Keratinocyte (primary cell): ENCODE results near the gene PCK2. TPM values are rescaled to one million over a fixed set of nuclear protein-coding genes. Genes with fewer than 3 reads are reported as not detected.

Experiments used
- DNase-seq: peaks from one replicate; pipeline ENCODE4 v3.0.0-alpha.2; 2011; ENCODE audit warnings: low read depth, missing footprints, low spot score
- FAIRE-seq: peaks from 2 replicates; lab custom pipeline; 2011; peaks lifted over from hg19 to GRCh38; lab: Jason Lieb, UNC
- H2AFZ ChIP-seq: 2 replicates; pipeline ENCODE4 v1.6.0; 2012; ENCODE audit warnings: low read length, control low read depth, inconsistent platforms; ENCODE audit not compliant: control insufficient read depth
- H3K27ac ChIP-seq: 2 replicates; pipeline ENCODE4 v1.5.1; 2011; ENCODE audit warnings: low read length; ENCODE audit not compliant: control insufficient read depth, insufficient read depth
- H3K27me3 ChIP-seq: 3 replicates; pipeline ENCODE4 v1.6.0; 2011; ENCODE audit warnings: low read length; ENCODE audit not compliant: control insufficient read depth, insufficient read depth; ENCODE audit errors: extremely low read depth
- H3K36me3 ChIP-seq, 2 experiments: 2 replicates in 1 of 2; 3 replicates in 1 of 2; pipeline ENCODE4 v1.5.1; 2011; ENCODE audit warnings: low read length in 2 of 2, mild to moderate bottlenecking in 1 of 2; ENCODE audit not compliant: control insufficient read depth in 2 of 2, insufficient read depth in 2 of 2; ENCODE audit errors: extremely low read depth in 1 of 2
- H3K4me1 ChIP-seq: 3 replicates; pipeline ENCODE4 v1.5.1; 2011; ENCODE audit warnings: low read length; ENCODE audit not compliant: control insufficient read depth, insufficient read depth; ENCODE audit errors: extremely low read depth
- H3K4me2 ChIP-seq: 3 replicates; pipeline ENCODE4 v1.6.0; 2011; ENCODE audit warnings: low read depth, low read length; ENCODE audit not compliant: control insufficient read depth, insufficient read depth; ENCODE audit errors: extremely low read depth
- H3K4me3 ChIP-seq, 3 experiments: fragments of 200-600 bp in 1 of 3; sonication (generic) in 1 of 3; 2 replicates in 2 of 3; 3 replicates in 1 of 3; pipeline ENCODE4 v1.5.1; 2011 to 2016; ENCODE audit warnings: low read length in 3 of 3, mild to moderate bottlenecking in 3 of 3, control low read depth in 2 of 3, inconsistent platforms in 1 of 3, low read depth in 1 of 3, mixed read lengths in 1 of 3, mixed run types in 1 of 3, moderate library complexity in 1 of 3; ENCODE audit not compliant: control insufficient read depth in 2 of 3, insufficient read depth in 2 of 3; ENCODE audit errors: extremely low read depth in 1 of 3
- H3K79me2 ChIP-seq: 2 replicates; pipeline ENCODE4 v1.6.0; 2012; ENCODE audit warnings: low read length; ENCODE audit not compliant: control insufficient read depth, insufficient read depth
- H3K9ac ChIP-seq: 3 replicates; pipeline ENCODE4 v1.6.0; 2011; ENCODE audit warnings: low read length; ENCODE audit not compliant: control insufficient read depth, insufficient read depth; ENCODE audit errors: extremely low read depth
- H3K9me1 ChIP-seq: 3 replicates; pipeline ENCODE4 v1.6.0; 2011; ENCODE audit warnings: low read length; ENCODE audit not compliant: control insufficient read depth, insufficient read depth; ENCODE audit errors: extremely low read depth
- H3K9me3 ChIP-seq: 2 replicates; pipeline ENCODE4 v1.5.1; 2012; ENCODE audit warnings: low read depth, low read length; ENCODE audit not compliant: control insufficient read depth
- H4K20me1 ChIP-seq: 3 replicates; pipeline ENCODE4 v1.6.0; 2011; ENCODE audit warnings: low read length; ENCODE audit not compliant: control insufficient read depth, insufficient read depth; ENCODE audit errors: extremely low read depth
- EZH2 ChIP-seq: IDR thresholded peaks from one replicate; pipeline ENCODE4 v1.6.1; 2012; ENCODE audit warnings: inconsistent platforms, mild to moderate bottlenecking, low read length, moderate library complexity
- dilution Hi-C: fragments of 300-500 bp; cut with MboI; formaldehyde crosslinking; loops from one replicate; pipeline ENCODE4 v1.7.0; 2020; ENCODE audit warnings: low sequenced_read_pairs; ENCODE audit not compliant: extremely low pct_ligation_motif_present
- polyA plus RNA-seq, 5 experiments: library from polyadenylated mRNA; depleted of rRNA in 3 of 5; stranded (reverse) in 3 of 5; stranded (forward) in 1 of 5; unstranded in 1 of 5; fragments of >200 nt; gene quantifications; 1 replicate in 1 of 5; 2 replicates in 3 of 5; 3 replicates in 1 of 5; pipeline versions ENCODE4 v1.2.1 to v1.2.3, GENCODE V29; 2011 to 2012; ENCODE audit warnings: missing spikeins in 2 of 5, low read depth in 1 of 5, low replicate concordance in 1 of 5
- TF ChIP-seq, protein P1 (sequence below), 3 experiments: IDR thresholded peaks in 1 of 3; conservative IDR thresholded peaks in 1 of 3; optimal IDR thresholded peaks in 1 of 3; 2 replicates in 2 of 3; 3 replicates in 1 of 3; pipeline versions ENCODE3 to v1.5.1; 2011; ENCODE audit warnings: low read length in 3 of 3, mild to moderate bottlenecking in 3 of 3, moderate library complexity in 2 of 3, control low read depth in 1 of 3, inconsistent platforms in 1 of 3; ENCODE audit not compliant: insufficient read depth in 2 of 3; ENCODE audit errors: extremely low read depth in 1 of 3

PCK2 gene
- polyA plus RNA-seq, 1 donor (not counting 4 experiments of a cell fraction or from before 2014, with no cell fraction given), result 16.6 TPM

DNA sequence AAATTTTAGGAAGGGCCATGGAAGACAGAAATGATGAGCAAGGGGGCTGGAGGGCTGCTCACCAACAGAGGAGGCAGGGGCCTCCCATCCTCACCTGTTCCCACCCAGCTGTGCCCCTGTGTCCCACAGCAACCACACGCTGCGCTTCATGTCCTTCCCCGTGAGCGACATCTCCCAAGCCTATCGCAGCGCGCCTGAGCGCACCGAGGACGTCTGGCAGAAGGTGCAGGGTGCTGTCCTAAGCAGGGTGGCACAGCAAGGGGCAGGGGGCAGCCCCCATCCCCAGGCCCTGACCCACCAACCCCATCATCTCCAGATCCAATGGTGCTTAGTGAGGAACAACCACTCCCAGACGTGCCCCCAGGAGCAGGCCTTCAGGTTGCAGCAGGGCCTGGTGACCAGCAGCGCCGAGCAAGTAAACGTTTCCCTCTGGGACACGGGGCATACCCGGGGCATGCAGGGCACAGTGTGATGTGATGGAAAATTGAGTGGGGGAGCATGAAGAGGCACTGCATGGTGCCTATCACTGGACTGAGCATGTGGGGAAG is 34.2 kb upstream of the PCK2 start:
- Histone ChIP-seq H3K4me3 (no peak overlapping the region), H3K27ac (no peak overlapping the region), H4K20me1 (no peaks in the 10 kb centered on the region), H3K9me1 (no peaks in the 10 kb centered on the region), H2AFZ (no peak overlapping the region), H3K79me2 (no peaks in the 10 kb centered on the region), H3K27me3 (no peaks in the 10 kb centered on the region), H3K9me3 (no peaks in the 10 kb centered on the region), H3K36me3 (no peaks in the 10 kb centered on the region), H3K4me1 (no peaks in the 10 kb centered on the region), H3K9ac (no peak overlapping the region), H3K4me2 (no peak overlapping the region)
- dilution Hi-C loops, result no loop called here
- no peak for TF ChIP-seq EZH2
- TF ChIP-seq, protein P1, sequence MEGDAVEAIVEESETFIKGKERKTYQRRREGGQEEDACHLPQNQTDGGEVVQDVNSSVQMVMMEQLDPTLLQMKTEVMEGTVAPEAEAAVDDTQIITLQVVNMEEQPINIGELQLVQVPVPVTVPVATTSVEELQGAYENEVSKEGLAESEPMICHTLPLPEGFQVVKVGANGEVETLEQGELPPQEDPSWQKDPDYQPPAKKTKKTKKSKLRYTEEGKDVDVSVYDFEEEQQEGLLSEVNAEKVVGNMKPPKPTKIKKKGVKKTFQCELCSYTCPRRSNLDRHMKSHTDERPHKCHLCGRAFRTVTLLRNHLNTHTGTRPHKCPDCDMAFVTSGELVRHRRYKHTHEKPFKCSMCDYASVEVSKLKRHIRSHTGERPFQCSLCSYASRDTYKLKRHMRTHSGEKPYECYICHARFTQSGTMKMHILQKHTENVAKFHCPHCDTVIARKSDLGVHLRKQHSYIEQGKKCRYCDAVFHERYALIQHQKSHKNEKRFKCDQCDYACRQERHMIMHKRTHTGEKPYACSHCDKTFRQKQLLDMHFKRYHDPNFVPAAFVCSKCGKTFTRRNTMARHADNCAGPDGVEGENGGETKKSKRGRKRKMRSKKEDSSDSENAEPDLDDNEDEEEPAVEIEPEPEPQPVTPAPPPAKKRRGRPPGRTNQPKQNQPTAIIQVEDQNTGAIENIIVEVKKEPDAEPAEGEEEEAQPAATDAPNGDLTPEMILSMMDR (optimal IDR thresholded peaks at IDR 0.05 in 1 of 3, IDR thresholded peaks at IDR 0.05 in 1 of 3, conservative IDR thresholded peaks at IDR 0.05 in 1 of 3; ENCODE audit: extremely low read depth in 1 of 3, insufficient read depth in 2 of 3, low read length in 3 of 3), result no peak
- no peak for DNase-seq
- FAIRE-seq, result no peak

DNA sequence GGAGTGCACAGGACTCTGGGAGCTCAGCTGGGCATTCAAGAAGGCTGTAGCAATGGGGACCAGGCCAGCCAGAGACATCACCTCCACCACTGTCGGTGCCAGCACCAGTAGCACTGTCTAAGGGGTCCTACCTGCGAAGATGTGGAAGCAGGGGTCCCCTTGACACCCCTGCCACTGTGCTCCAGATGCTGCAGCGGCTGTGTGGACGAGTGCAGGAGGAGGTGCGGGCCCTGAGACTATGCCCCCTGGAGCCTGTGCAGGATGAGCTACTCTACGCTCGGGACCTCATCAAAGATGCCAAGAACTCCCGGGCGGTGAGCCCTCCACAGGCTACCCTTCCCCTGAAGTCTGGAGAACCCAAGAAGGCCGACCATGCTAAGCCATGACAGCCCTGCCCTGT is 33.7 kb upstream of the PCK2 start:
- DNase-seq, result no peak
- H3K36me3 ChIP-seq, result no peaks in the 10 kb centered on the region

More for the DNA sequence above, 33.7 kb upstream of the PCK2 start:
- Histone ChIP-seq H3K4me1 (no peaks in the 10 kb centered on the region), H4K20me1 (no peaks in the 10 kb centered on the region), H3K27ac (no peak overlapping the region), H2AFZ (no peak overlapping the region), H3K4me2 (no peak overlapping the region), H3K27me3 (no peaks in the 10 kb centered on the region), H3K9me1 (no peaks in the 10 kb centered on the region), H3K79me2 (no peaks in the 10 kb centered on the region), H3K9ac (no peak overlapping the region), H3K4me3 (no peak overlapping the region), H3K9me3 (no peaks in the 10 kb centered on the region)
- dilution Hi-C loops, result no loop called here
- FAIRE-seq, result no peak
- TF ChIP-seq EZH2, result no peak
- TF ChIP-seq, protein P1 (optimal IDR thresholded peaks at IDR 0.05 in 1 of 3, IDR thresholded peaks at IDR 0.05 in 1 of 3, conservative IDR thresholded peaks at IDR 0.05 in 1 of 3; ENCODE audit: extremely low read depth in 1 of 3, insufficient read depth in 2 of 3, low read length in 3 of 3), result no peak
